Measurements from ENCODE around the gene UBALD2.

DNA sequence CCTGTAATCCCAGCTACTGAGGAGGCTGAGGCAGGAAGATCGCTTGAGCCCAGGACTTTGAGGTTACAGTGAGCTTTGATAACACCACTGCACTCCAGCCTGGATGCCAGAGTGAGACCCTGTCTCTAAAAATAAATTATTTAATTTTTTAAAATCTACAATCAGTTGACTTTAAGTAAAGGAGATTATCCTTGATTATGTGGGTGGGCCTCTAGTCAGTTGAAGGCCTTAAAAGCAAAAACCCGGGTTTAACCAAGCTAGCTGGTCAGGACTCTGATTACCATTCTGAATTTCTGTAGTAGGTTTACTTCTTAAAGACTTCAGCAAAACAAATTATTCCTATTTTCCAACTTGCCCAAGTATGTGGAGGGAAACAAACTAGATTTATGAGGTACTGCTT is 29.3 kb upstream of the UBALD2 start:
- no peak for TF ChIP-seq CTCF (IDR thresholded peaks at IDR 0.05)
- TF ChIP-seq, protein P1, sequence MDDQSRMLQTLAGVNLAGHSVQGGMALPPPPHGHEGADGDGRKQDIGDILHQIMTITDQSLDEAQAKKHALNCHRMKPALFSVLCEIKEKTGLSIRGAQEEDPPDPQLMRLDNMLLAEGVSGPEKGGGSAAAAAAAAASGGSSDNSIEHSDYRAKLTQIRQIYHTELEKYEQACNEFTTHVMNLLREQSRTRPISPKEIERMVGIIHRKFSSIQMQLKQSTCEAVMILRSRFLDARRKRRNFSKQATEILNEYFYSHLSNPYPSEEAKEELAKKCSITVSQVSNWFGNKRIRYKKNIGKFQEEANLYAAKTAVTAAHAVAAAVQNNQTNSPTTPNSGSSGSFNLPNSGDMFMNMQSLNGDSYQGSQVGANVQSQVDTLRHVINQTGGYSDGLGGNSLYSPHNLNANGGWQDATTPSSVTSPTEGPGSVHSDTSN (IDR thresholded peaks at IDR 0.05): no peak
- TF ChIP-seq POLR2A (IDR thresholded peaks at IDR 0.05; ENCODE audit: low read length): no peak
- TF ChIP-seq JUN (IDR thresholded peaks at IDR 0.05): no peak
- TF ChIP-seq, protein P2, sequence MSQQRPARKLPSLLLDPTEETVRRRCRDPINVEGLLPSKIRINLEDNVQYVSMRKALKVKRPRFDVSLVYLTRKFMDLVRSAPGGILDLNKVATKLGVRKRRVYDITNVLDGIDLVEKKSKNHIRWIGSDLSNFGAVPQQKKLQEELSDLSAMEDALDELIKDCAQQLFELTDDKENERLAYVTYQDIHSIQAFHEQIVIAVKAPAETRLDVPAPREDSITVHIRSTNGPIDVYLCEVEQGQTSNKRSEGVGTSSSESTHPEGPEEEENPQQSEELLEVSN (IDR thresholded peaks at IDR 0.05; ENCODE audit: borderline replicate concordance, low read depth): no peak
- TF ChIP-seq MAZ (IDR thresholded peaks at IDR 0.05; ENCODE audit: borderline replicate concordance, low read depth, low read length): no peak
- TF ChIP-seq NR3C1 (IDR thresholded peaks at IDR 0.05): no peak
